GM12873 (cell line): ENCODE data around the gene SPECC1.

Experiments
- CTCF ChIP-seq: IDR thresholded peaks from 2 replicates; pipeline ENCODE4 v1.5.1; 2012; ENCODE audit warnings: low read depth, mild to moderate bottlenecking, moderate library complexity, low read length, control low read depth; ENCODE audit not compliant: insufficient read depth; ENCODE audit errors: missing control alignments

The SPECC1 gene

GRCh38 chr17:20187049-20187448, 177.9 kb downstream of the SPECC1 start:
- TF ChIP-seq CTCF, result no peak

DNA sequence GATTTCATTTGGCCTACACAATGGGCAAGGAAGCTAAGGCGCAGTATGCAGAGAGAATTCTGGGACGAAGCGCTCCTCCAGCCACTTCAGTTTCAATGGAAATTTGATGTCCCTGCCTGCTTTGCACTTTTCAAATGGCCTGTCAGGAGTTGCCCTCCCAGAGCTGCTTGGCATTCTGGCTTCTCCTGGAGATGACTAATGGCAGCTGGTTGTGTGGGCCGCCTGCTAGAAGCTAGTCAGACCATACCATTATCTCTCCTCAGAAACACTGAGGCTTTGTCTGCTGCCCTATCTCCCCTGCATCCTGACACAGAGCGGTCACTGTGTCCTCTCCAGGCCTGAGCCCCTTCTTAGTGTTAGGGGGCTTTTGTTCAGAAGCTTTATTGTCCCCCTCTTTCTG, 180.1 kb downstream of the SPECC1 start:
- no peak for TF ChIP-seq CTCF

GRCh38 chr17:20189979-20190378, 180.8 kb downstream of the SPECC1 start:
- no peak for TF ChIP-seq CTCF

- no peak for TF ChIP-seq CTCF
These were observed 181.4 kb downstream of the SPECC1 start for GRCh38 chr17:20190605-20191004.

GRCh38 chr17:20191056-20191455, 181.9 kb downstream of the SPECC1 start:
- no peak for TF ChIP-seq CTCF

- TF ChIP-seq CTCF, result no peak
These were observed 188.2 kb downstream of the SPECC1 start for GRCh38 chr17:20197272-20197926.

DNA sequence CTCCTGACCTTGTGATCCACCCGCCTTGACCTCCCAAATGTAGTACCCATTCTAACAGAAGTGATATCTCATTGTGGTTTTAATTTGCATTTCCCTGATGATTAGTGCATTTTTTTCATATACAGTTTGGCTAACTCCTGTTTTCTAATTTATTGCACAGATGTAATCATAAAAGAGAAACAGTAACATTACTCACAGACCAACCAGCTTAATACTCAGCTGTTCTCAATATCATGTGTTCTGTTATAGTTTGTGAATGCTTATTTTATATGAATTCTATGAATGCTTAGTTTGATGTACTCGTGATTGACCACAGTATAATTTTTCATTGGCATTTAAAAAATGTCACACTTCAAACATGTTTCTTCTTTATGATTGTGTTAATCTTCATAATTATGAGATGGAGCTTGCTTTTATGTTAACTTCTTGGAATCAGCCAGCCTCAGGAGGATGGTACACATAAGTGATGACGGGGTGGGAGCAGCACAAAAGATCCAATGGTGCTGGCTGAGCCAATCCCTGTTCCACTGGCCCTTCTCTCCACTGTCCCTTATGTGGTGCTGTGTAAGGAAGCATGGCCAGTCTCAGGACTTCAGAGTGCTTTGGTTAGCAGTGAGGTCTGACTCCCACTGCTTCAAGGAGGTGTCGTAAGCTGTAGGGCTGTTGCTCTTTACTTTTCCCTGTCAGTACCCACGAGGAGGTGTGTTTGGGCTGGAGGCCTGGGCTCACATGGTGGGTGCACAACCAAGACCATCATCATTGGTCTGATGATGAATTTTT, 191.0 kb downstream of the SPECC1 start:
- no peak for TF ChIP-seq CTCF
